GM23338 (cell line): Measurements from ENCODE around the gene SIGLEC8. TPM values are rescaled to one million over a fixed set of nuclear protein-coding genes. Genes with fewer than 3 reads are reported as not detected.
A peak's percentile ranks its signal among the peaks of the same experiment; 100 is the strongest.

ENCODE experiments used
- ATAC-seq: fragments of 200-7000 bp; cut with Tn5 transposase; 3 replicates; pipeline ENCODE4 v1.9.1; 2020
- DNase-seq: peaks from one replicate; pipeline ENCODE4 v3.0.0-alpha.2; 2015; ENCODE audit warnings: low spot score
- H2AFZ ChIP-seq: fragments of 200-600 bp; sonication (generic); 2 replicates; pipeline ENCODE4 v1.8.0; 2016; ENCODE audit warnings: antibody characterized with exemption, mild to moderate bottlenecking, moderate library complexity
- H3F3A ChIP-seq: fragments of 200-600 bp; sonication (generic); replicated peaks from 2 replicates; pipeline ENCODE4 v1.8.0; 2017; ENCODE audit warnings: antibody characterized with exemption, mixed run types, low read depth
- H3K27ac ChIP-seq: fragments of 200-600 bp; sonication (generic); 2 replicates; pipeline ENCODE4 v1.6.1; 2016; ENCODE audit warnings: low read depth
- H3K27me3 ChIP-seq: fragments of 200-600 bp; sonication (generic); 2 replicates; pipeline ENCODE4 v1.8.0; 2016; ENCODE audit warnings: mild to moderate bottlenecking, mixed run types, moderate library complexity; ENCODE audit not compliant: insufficient read depth
- H3K36me3 ChIP-seq: fragments of 200-600 bp; sonication (generic); 2 replicates; pipeline ENCODE4 v1.8.0; 2016; ENCODE audit warnings: mild to moderate bottlenecking; ENCODE audit not compliant: insufficient read depth
- H3K4me1 ChIP-seq: fragments of 200-600 bp; sonication (generic); 2 replicates; pipeline ENCODE4 v1.8.0; 2016; ENCODE audit warnings: mild to moderate bottlenecking, moderate library complexity; ENCODE audit not compliant: insufficient read depth
- H3K4me2 ChIP-seq: fragments of 200-600 bp; sonication (generic); 2 replicates; pipeline ENCODE4 v1.7.1; 2017; ENCODE audit warnings: mixed run types
- H3K4me3 ChIP-seq: fragments of 200-600 bp; sonication (generic); 2 replicates; pipeline ENCODE4 v1.6.1; 2016; ENCODE audit warnings: mixed run types
- H3K79me2 ChIP-seq: fragments of 200-600 bp; sonication (generic); replicated peaks from 2 replicates; pipeline ENCODE4 v1.8.0; 2017; ENCODE audit warnings: mild to moderate bottlenecking; ENCODE audit not compliant: insufficient read depth
- H3K9me2 ChIP-seq: fragments of 200-600 bp; sonication (generic); 2 replicates; pipeline ENCODE4 v1.8.0; 2017; ENCODE audit not compliant: insufficient read depth
- H4K20me1 ChIP-seq: fragments of 200-600 bp; sonication (generic); replicated peaks from 2 replicates; pipeline ENCODE4 v1.8.0; 2017; ENCODE audit warnings: mild to moderate bottlenecking; ENCODE audit not compliant: insufficient read depth
- H3K27ac Mint-ChIP-seq: 2 replicates; pipeline ENCODE4 v1.8.0; 2020; ENCODE audit warnings: inconsistent platforms, mild to moderate bottlenecking, moderate library complexity, mixed read lengths
- H3K27me3 Mint-ChIP-seq: 3 replicates; pipeline ENCODE4 v1.8.0; 2022; ENCODE audit warnings: low read depth, mild to moderate bottlenecking, moderate library complexity, mixed read lengths, inconsistent platforms; ENCODE audit not compliant: insufficient read depth, poor library complexity
- H3K36me3 Mint-ChIP-seq: 3 replicates; pipeline ENCODE4 v1.8.0; 2021; ENCODE audit warnings: low read depth, mild to moderate bottlenecking, inconsistent platforms, moderate library complexity, mixed read lengths
- H3K4me1 Mint-ChIP-seq: 3 replicates; pipeline ENCODE4 v1.8.0; 2020; ENCODE audit warnings: mild to moderate bottlenecking, inconsistent platforms, mixed read lengths
- H3K4me3 Mint-ChIP-seq: 3 replicates; pipeline ENCODE4 v1.8.0; 2021; ENCODE audit warnings: moderate library complexity, mild to moderate bottlenecking, inconsistent platforms, mixed read lengths
- H3K9me3 Mint-ChIP-seq: 3 replicates; pipeline ENCODE4 v1.8.0; 2020; ENCODE audit warnings: moderate library complexity, mild to moderate bottlenecking, inconsistent platforms, mixed read lengths
- CREB1 ChIP-seq: fragments of 250-450 bp; sonication (Bioruptor Pico); IDR thresholded peaks from 2 replicates; pipeline ENCODE4 v1.5.0; 2020; ENCODE audit warnings: low read depth, mild to moderate bottlenecking, moderate library complexity
- CTCF ChIP-seq, 2 experiments: fragments of 200-600 bp in 1 of 2; sonication (generic) in 1 of 2; conservative IDR thresholded peaks; 2 replicates each; pipeline versions ENCODE4 v1.5.1 to v1.6.1; 2016 to 2017; ENCODE audit warnings: antibody characterized with exemption in 2 of 2, low read depth in 2 of 2, mild to moderate bottlenecking in 2 of 2, moderate library complexity in 1 of 2
- EZH2 ChIP-seq: fragments of 200-600 bp; sonication (generic); IDR thresholded peaks from one replicate; pipeline ENCODE4 v1.8.0; 2017; ENCODE audit warnings: antibody characterized with exemption, mild to moderate bottlenecking, low read depth; ENCODE audit not compliant: unreplicated experiment
- EZH2phosphoT487 ChIP-seq: fragments of 200-600 bp; sonication (generic); IDR thresholded peaks from one replicate; pipeline ENCODE4 v1.8.1; 2018; ENCODE audit warnings: antibody characterized with exemption; ENCODE audit not compliant: unreplicated experiment
- JUNB ChIP-seq: IDR thresholded peaks from one replicate; pipeline ENCODE4 v1.6.1; 2016; ENCODE audit warnings: antibody characterized with exemption; ENCODE audit not compliant: unreplicated experiment
- NANOG ChIP-seq: IDR thresholded peaks from 2 replicates; pipeline ENCODE4 v1.6.1; 2016; ENCODE audit warnings: antibody characterized with exemption, borderline replicate concordance
- POLR2AphosphoS5 ChIP-seq: IDR thresholded peaks from 2 replicates; pipeline ENCODE4 v1.6.1; 2016; ENCODE audit warnings: antibody characterized with exemption, low read depth
- REST ChIP-seq: IDR thresholded peaks from one replicate; pipeline ENCODE4 v1.6.1; 2018; ENCODE audit warnings: antibody characterized with exemption; ENCODE audit not compliant: unreplicated experiment
- STAT1 ChIP-seq: IDR thresholded peaks from one replicate; pipeline ENCODE4 v1.6.1; 2016; ENCODE audit warnings: antibody characterized with exemption; ENCODE audit not compliant: unreplicated experiment
- ZNF114 ChIP-seq: fragments of 250-450 bp; sonication (Bioruptor Pico); IDR thresholded peaks from 2 replicates; pipeline ENCODE4 v1.5.0; 2020; ENCODE audit warnings: mild to moderate bottlenecking, moderate library complexity
- ZNF331 ChIP-seq: fragments of 250-450 bp; sonication (Bioruptor Pico); IDR thresholded peaks from 2 replicates; pipeline ENCODE4 v1.5.0; 2020; ENCODE audit warnings: low read depth, mild to moderate bottlenecking, moderate library complexity
- polyA plus RNA-seq: library from polyadenylated mRNA; unstranded; fragments of >200 nt; fragmentation: Nextera tagmentation; extraction: Ambion mirVana; gene quantifications from 2 replicates; pipeline ENCODE4 v1.2.1, GENCODE V29; 2016
- total RNA-seq: library from RNA; depleted of rRNA; stranded (reverse); fragments of >200 nt; shearing (Covaris generic); gene quantifications from 2 replicates; pipeline ENCODE4 v1.2.3, GENCODE V29; 2014

The SIGLEC8 gene
- total and polyA plus RNA-seq, 2 experiments from 2014 or later, result not detected

DNA sequence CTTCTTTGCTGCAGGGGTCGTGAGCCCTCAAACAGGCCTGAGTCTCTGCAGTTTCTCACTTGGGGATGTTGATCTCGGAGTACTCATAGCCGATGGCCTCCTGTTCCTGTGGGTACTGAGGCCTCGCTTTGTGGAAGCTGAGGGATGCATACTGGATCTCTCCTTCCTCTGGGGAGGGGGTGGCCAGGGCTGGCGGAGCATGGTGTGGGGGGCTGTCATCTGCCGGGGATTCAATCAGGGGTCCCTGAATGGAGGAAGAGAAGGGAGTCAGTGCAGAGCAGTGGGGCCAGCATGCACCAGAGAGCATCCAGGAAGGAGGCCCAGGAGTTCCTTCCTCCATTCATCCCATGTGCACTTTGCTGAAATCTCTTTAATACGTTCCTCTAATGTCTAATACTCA is 33.3 kb upstream of the SIGLEC8 start:
- H3K4me1 ChIP-seq, result no peaks in the 10 kb centered on the region
- H3K4me3 ChIP-seq, result no peak overlapping the region
- Mint-ChIP-seq H3K36me3 (peaks cover 47% of the 10 kb centered on the region), H3K4me1 (no peaks in the 10 kb centered on the region), H3K4me3 (no peak overlapping the region), H3K27me3 (peaks cover 9% of the 10 kb centered on the region), H3K9me3 (peaks cover 96% of the 10 kb centered on the region), H3K27ac (no peak overlapping the region)
- ATAC-seq, result no peak
- no peaks in the 10 kb centered on the region for H3K36me3 ChIP-seq
- H4K20me1 ChIP-seq, result no peaks in the 10 kb centered on the region
- H3K9me2 ChIP-seq, result peaks cover 8% of the 10 kb centered on the region; the same call in 1 of the 2 replicates
- no peak for DNase-seq
- TF ChIP-seq REST (no peak), JUNB (no peak), STAT1 (no peak), CTCF (conservative IDR thresholded peaks at IDR 0.05; ENCODE audit: low read depth in 2 of 2) (no peak), CREB1 (CRISPR knock-in tag) (no peak), EZH2phosphoT487 (no peak), NANOG (no peak), POLR2AphosphoS5 (no peak)
- H3K27ac ChIP-seq, result no peak overlapping the region
- H2AFZ ChIP-seq, result no peak overlapping the region
- no peak overlapping the region for H3K4me2 ChIP-seq
- H3K27me3 ChIP-seq, result no peaks in the 10 kb centered on the region
- no peaks in the 10 kb centered on the region for H3F3A ChIP-seq
- no peaks in the 10 kb centered on the region for H3K79me2 ChIP-seq

GRCh38 chr19:51490676-51491075 is 32.4 kb upstream of the SIGLEC8 start:
- no peak overlapping the region for H3K4me3 ChIP-seq
- 0 out of 2 replicates have a peak overlapping the region, but pooled peaks have one; percentile 56 for H2AFZ ChIP-seq
- no peaks in the 10 kb centered on the region for H4K20me1 ChIP-seq
- H3K4me1 ChIP-seq, result no peaks in the 10 kb centered on the region
- Mint-ChIP-seq H3K4me3 (no peak overlapping the region), H3K4me1 (no peaks in the 10 kb centered on the region), H3K27me3 (peaks cover 9% of the 10 kb centered on the region), H3K36me3 (peaks cover 47% of the 10 kb centered on the region), H3K27ac (no peak overlapping the region), H3K9me3 (peaks cover 95% of the 10 kb centered on the region)
- DNase-seq (peak; percentile 64), ATAC-seq (no peak)
- no peaks in the 10 kb centered on the region for H3F3A ChIP-seq
- H3K9me2 ChIP-seq, result peaks cover 8% of the 10 kb centered on the region; the same call in 1 of the 2 replicates
- TF ChIP-seq STAT1 (no peak), EZH2phosphoT487 (no peak), EZH2 (no peak), CREB1 (CRISPR knock-in tag) (no peak), POLR2AphosphoS5 (no peak), ZNF114 (CRISPR knock-in tag) (no peak), ZNF331 (CRISPR knock-in tag) (no peak), CTCF (conservative IDR thresholded peaks at IDR 0.05; ENCODE audit: low read depth in 2 of 2) (no peak)
- no peak overlapping the region for H3K27ac ChIP-seq
- no peaks in the 10 kb centered on the region for H3K36me3 ChIP-seq
- H3K79me2 ChIP-seq, result no peaks in the 10 kb centered on the region
- H3K4me2 ChIP-seq, result no peak overlapping the region
- H3K27me3 ChIP-seq, result no peaks in the 10 kb centered on the region
